ENCODE results near the gene IL2RG.
A peak's percentile ranks its signal among the peaks of the same experiment; 100 is the strongest.

IL2RG gene

DNA sequence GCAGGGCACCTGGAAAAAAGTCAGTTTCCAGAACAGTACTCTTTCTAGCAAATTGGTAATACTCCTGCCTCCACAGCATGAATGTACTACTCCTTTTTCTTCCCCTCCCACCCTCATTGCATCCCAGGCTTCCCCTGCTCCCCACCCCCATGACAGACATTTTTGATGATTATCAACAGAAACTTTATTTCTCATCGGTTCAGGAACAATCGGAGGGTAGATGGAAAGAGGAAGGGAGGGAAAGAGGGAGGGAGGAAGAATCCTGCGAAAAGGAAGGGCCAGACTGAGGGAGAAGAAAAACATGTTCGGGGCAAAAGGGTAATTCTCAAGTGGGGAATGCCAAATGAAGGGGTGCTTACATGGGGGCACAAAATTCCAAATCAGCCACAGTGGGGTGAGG is 4.1 kb downstream of the IL2RG start:
- no peak for DNase-seq

DNA sequence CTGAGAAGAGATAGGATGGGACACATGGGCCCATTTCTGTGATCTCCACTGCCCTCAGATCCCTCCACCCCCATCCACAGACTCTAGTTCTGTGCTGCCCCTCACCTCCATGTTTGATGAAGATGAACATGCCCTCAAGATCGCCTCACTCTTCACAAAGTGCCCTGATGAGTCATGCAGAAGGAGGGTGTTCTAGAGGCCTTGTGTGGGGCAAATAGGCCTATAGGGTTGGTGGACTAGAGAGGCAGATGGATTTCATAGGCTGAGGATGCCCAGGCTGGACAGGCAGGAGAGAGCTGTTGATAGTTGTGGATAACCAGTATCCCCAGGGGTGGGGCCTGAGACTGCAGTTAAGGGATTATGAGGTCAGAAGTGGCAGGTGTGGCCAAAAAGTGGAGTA is 5.0 kb downstream of the IL2RG start, which contains the start of gene CXorf65:
Gene CXorf65 (minus strand): TSS at position 314 of the 400 bp plus-strand sequence. CDS start 184 bp downstream, at position 130.
- peak; percentile 29 for DNase-seq

DNA sequence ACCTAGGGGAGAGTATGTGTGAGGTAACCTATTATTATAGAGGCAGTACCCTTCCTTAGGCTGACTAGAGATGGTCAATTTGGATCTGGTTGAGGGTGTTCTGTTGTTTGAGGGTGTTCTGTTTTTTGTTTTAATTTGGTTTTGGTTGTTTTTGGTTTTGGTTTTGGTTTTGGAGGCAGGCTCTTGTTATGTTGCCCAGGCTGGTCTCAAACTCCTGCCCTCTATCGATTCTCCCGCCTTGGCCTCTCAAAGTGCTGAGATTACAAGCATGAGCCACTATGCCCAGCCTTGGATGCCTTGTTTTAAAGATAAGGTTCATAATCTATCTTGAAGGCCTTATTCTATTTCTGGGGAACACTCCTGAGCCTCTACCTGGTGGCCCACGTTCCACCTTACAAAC is 5.7 kb downstream of the IL2RG start:
- no peak for DNase-seq

DNA sequence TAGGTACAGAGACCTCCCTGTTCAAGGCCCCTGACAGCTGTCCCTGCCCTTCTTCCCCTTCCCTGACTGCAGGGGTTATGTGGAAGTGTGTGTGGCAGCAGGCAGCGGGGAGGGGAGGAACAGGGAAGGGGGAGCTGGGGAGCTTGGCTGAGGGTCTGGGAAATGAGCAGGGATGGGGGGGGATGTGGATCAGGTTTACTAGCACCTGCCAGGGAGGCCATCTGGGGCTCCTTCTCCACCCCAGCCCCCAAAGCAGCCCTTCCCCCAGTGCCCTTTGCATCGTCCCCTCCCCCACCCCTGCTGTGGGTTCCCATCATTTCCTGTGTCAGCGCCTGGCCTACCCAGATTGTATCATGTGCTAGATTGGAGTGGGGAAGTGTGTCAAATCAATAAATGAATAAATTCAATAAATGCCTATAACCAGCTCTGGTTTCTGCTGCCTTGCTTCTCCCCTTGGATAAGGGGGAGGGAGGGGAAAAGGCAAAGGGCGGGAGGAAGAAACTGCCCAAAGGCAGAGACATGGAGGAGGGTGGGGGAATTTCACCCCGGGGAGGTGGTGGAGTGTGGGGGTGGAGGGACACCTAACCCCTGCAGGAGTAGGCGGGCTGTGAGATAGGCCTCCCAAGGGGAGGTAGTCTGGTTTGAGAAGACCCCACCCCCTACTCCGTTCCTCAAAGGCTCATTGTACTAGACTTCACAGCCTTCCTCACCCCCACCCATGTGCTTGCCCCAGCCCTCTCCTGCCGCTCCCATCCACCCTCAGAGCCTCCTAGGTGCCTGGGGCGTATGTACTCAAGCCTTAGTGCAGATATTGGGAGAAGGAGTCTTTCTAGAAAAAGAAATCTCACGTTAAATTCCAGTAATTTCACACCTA is 8.0 kb downstream of the IL2RG start:
- peak; percentile 60 for DNase-seq

DNA sequence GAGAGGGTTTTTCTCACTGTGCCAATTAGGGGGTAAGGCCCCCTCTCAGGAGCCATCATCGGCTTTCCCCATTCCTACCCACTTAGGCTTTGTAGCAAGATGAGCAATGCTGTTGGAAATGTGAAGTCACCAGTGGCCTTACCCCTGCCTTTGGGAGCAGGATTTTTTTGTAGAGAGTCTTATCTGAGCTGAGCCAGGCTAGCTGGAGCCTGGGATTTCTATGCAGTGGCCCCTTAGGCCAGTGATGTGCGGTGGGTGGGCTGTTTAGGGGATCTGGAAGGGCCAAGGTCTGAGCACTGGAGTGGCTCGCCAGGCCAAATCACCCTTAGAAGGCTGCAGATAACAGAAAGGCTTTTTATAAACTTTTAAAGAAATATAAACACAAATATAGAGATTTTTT is 9.1 kb downstream of the IL2RG start:
- no peak for DNase-seq

DNA sequence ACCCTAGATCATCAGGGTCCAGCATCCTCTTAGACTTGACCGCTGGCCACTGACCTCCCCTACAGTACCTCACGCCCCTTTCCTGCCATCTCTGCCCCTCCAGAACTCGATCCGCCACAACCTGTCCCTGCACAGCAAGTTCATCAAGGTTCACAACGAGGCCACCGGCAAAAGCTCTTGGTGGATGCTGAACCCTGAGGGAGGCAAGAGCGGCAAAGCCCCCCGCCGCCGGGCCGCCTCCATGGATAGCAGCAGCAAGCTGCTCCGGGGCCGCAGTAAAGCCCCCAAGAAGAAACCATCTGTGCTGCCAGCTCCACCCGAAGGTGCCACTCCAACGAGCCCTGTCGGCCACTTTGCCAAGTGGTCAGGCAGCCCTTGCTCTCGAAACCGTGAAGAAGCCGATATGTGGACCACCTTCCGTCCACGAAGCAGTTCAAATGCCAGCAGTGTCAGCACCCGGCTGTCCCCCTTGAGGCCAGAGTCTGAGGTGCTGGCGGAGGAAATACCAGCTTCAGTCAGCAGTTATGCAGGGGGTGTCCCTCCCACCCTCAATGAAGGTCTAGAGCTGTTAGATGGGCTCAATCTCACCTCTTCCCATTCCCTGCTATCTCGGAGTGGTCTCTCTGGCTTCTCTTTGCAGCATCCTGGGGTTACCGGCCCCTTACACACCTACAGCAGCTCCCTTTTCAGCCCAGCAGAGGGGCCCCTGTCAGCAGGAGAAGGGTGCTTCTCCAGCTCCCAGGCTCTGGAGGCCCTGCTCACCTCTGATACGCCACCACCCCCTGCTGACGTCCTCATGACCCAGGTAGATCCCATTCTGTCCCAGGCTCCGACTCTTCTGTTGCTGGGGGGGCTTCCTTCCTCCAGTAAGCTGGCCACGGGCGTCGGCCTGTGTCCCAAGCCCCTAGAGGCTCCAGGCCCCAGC is 10.5 kb downstream of the IL2RG start:
- DNase-seq = no peak

DNA sequence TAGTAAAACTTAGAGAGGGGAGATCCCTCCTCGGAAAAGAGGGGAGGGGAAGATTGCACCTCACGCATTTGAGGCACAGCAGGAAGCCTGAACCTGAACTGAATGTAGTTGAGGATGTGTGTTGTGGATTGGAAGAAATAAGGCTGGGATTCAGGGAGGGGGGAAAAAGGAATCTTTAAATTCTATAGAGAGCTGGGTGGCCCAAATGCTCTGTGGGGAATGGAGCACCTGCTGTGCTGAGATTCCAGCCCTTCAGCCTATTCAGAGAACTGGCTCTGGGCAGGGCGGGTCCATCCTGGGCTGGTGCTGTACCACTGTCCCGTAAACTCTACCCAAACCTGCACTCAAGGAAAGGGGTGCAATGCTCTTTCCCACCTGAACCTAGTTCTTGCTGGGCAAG is 11.6 kb downstream of the IL2RG start:
- no peak for DNase-seq

DNA sequence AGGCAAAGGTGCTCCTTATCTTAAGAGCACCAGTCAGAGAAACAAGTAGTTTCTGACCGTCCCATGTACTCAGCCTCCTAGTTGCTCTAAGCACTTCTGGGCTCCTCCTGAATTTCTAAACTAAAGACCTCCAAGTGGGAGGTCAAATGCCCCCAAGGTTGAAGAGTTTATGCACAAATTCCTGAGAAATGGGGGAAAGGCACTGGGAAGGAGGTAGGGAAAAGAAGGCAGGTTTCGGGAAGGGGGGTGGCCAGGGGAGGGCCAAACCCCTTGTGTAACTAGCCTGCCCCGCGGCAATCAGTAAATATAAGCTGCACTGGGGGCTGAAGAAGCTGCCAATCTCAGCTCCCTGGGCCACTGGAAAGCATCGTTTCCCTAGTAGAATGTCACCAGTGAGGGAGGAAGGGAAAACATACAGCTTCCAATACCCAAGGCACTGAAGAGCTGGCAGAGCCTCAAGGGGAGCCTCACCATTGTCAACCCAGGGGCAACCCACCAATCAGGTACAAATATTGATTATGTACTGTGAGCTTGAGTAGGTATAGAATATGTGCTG is 12.3 kb downstream of the IL2RG start:
- DNase-seq = no peak

DNA sequence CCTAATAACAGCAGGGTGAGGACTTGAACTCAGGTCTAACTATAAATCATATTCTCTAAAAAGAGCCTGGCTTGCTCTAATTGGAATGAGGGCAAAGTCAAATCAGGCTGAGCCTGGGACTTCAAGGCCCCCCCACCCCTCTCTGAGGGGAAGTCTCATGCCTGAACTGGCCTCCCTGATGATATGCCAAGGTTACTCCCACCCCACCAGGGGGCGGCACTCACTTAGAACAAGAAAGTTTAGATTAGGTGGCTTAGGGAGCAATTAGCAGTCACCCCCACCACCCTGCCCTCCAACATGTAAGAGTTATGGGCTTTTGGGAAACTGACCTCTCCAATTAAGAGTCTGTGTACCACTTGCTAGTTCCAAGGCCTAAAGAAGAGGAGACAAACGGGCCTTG is 13.1 kb downstream of the IL2RG start:
- peak; percentile 80 for DNase-seq

DNA sequence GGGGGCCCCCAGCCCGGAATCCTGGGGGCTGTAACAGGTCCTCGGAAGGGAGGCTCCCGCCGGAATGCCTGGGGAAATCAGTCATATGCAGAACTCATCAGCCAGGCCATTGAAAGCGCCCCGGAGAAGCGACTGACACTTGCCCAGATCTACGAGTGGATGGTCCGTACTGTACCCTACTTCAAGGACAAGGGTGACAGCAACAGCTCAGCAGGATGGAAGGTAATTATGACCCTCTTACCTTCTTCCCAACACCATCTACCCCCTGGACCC is 14.7 kb downstream of the IL2RG start:
- DNase-seq = no peak

DNA sequence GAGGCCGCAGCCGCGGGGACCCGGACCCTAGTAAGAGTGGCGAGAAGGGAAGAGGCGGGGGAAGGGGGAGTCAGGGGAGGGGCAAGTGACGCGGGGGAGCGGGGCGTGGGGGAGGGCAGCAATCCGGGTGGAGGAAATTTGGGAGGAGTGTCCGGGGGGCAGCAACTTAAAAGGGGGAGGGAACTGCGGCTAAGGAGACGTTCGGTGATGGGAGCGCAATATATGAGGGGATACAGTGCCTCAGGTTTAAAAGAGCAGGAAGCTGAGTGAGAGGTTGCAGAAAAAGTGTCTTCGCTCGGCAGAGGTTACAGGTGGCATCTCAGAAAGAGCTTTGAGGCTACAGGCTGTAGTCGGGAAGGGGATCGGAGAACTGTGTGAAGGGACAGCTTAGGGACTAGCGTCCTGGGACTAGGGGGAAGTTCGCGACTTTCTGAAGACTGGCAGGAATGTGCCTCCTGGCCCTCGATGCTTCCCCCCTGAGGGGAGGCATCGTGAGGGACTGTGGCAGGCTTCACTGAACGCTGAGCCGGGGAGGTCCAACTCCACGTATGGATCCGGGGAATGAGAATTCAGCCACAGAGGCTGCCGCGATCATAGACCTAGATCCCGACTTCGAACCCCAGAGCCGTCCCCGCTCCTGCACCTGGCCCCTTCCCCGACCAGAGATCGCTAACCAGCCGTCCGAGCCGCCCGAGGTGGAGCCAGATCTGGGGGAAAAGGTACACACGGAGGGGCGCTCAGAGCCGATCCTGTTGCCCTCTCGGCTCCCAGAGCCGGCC is 15.2 kb downstream of the IL2RG start:
- no peak for DNase-seq

DNA sequence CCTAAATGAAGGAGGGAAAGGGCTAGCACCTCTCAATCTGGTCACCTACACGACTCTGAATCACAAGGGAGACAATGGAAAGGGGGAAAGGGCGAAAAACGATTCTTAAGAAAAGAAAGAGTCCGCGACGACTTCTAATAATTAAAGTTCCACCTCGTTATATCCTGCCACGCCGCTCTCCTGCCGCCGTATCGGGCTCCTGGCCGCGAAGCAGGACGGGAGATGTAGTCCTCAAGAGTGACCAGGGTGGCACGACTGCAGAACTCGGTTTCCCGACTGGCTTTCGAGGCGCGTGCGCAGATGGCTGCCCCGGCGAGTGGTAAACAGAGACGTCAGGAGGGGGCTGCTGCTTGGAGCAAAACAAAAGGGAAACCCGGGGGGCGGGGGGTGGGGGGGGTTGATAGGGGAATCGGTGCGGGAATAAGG is 15.8 kb downstream of the IL2RG start, which contains the start of gene FOXO4:
Gene FOXO4 (plus strand): TSS at position 297 of the 426 bp plus-strand sequence. CDS start 678 bp downstream, outside the sequence.
- peak; percentile 90 for DNase-seq

DNA sequence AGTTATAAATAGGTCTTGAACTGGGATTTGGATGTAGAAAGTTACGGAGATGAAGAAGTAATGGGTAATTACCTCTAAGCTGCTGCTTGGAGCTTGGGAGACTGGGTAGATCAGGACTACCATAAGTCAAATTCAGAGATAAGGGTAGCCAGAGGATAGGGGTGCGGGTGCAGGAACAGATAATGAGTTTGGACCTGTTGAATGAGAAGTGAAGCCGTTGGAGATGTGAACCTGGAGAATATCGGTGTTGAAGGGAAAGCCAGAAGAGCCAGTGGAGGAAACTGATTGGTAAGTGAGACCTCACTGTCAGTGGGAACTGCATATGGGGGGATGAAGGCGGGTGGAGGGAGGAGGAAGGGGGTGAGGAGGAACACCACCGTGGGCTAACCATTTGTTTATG is 16.3 kb downstream of the IL2RG start:
- DNase-seq = no peak

DNA sequence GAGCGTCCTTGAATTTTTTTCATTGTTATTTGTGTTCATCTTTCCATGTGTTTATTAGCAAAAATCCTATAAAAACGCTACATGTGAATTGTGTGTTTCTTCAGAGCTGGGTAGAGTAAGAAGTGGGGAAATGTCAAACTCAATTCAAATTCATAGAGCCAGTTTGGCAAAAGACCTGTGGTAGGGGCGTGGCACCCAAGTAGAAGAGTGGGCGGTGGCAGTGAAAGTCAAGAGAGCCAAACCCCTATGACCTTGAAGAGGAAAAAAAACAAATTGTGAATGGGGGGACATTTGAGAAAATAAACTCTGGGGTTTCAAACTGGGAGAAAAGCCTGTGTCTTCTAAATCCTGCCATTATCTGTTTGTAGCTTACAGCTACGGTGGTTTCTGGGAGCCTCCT is 20.1 kb downstream of the IL2RG start:
- no peak for DNase-seq

DNA sequence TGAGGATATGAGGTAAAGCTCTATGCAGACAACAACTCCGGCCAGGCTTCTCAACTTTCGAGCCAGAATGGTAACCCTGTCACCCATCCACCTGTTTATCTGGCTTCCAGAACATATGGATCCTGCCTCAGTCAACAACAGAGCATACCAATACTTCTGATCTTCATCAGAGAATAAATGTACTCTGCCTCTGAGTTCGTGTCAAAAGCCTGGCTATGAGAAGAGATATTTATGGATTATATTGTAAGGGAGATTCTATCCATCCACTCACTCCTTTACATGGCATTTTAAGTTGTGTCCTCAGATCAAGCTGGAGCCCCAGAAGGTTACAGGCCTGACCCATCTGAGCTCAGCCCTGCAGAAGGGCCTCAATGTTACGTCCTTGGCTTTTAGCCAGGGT is 25.5 kb downstream of the IL2RG start:
- DNase-seq = no peak

DNA sequence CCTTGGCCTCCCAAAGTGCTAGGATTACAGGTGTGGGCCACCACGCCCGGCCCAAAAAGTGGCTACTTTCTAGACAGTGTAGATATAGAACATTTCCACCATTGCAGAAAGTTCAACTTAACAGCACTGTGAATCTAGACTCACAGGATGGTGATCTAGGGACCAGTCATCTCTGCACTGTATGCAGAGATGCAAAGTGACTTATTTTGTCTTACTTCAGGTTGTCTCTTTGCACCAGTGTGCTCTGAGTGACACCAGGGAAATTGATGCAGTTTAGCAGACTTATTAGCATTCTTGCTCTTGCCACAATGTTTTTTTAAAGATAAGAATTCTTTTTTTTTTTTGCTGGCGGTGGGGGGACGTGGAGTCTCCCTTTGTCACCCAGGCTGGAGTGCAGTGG is 28.6 kb downstream of the IL2RG start:
- DNase-seq = no peak

DNA sequence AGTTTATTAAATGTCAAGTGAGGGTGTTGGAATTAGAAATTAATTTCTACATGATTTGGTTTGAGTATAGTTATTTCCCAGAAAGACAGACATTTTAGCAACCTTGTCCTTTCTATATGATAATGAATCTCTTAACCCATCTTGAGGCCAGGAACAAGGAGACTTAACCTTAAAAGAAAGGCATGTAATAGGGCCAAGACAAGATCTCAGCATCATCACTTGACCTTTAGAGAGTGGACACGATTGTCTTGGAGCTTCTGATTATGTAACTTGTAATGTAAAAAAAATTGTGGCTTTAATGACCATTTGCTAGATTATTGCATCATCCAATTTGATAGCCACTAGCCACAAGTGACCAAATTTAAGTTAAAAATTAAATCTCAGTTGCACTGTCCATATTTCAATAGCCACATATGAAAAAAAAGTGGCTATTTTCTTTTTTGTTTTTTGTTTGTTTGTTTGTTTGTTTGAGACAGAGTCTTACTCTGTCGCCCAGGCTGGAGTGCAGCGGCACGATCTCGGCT is 29.2 kb downstream of the IL2RG start:
- DNase-seq = no peak

DNA sequence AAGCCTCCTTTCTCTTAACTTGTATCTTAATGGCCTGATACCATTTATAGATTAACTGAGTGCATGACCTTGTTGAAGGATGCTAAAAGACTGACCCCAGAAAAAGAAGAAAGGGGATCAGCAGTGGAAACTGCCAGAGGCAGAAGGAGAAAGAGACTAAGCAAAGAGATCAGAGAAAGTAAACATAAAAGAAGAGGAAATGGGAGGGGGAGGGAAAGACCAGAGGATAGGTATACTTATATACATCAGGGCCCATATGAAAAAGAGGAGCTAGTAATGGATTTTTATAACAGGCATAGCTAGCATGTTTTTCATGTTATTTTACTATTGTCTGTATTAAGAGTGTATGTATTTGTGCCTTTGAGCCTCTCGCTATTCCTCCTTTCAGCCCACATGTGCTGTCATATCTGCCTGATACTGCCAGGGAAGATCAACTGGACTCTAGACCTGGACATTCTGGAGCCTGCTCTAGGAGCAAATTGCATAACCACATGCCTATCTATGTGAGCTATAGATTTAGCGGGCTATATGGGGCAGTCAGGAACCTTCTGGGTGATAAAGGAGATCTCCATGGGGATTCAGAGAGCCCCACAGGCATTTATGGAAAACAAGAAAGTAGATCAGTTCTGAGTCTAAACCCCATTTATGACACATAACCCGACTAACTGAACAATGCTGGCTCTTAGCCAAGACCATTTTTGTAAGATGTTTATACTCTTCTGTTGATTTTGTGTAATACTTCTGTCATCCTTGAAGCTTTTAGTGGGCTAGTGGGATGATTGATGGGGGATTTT is 29.9 kb downstream of the IL2RG start:
- no peak for DNase-seq

DNA sequence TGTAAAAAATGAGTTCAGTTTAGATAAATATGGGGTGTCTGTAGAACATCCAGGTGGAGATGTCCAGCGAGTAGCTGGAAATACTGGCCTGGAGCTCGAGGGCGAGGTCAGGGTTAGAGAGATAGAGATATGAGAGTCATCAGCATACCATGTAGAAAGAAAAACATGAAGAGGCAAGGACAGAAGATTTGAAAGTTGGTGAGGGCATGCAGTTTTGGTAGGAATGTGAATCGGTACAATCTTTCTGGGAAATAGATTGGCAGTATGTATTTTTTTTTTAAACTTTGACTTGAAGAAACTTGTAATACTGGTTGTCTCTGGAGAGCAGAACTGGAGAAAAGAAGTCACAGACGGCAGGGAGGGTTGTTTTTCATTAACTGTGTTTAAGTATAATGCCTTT is 40.8 kb downstream of the IL2RG start:
- DNase-seq = no peak

DNA sequence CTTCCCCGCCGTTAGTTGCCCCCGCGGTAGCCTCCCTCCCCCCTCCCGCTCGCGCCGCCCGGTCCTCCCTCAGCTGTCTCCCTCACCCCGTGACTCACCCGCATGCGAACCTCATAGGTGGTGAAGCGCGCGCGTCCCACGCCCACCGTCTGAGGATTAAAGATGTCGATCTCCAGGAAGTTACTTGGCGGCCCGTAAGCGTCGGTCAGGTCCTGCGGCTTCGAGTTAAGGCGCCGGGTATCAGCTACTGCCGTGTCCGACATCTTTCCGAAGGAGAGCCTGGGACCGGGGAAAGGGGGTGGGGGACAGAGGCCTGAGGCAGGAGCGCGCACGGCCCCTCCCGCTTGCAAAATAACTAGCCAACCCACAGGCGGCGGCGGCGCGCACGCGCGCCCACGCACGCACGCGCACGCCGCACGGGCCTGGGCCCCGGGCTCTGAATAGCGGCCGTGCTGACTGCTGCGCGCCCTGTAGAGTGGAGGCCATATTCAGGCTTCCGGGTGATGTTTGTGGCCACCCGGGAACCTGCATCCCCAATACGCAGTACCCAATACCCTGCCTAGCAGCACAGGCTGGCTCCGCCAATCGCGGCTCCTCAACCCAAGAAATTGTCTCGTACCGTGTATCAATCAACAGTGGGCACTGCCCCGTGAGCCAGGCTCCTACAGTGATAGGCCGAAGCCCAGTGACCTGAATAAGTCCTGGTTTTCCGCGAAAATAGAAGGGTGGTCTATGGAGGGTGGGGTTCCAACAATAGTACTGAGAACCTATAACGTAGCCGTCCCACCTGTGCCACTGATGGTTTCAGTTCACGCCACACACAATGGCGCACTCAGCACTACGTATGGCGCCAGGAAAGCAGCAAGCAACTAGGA is 43.1 kb downstream of the IL2RG start, which contains the start of gene SNX12:
Gene SNX12 (minus strand): TSS at position 291 of the 875 bp plus-strand sequence. CDS start 28 bp downstream, at position 263.
- peak; percentile 90 for DNase-seq

DNA sequence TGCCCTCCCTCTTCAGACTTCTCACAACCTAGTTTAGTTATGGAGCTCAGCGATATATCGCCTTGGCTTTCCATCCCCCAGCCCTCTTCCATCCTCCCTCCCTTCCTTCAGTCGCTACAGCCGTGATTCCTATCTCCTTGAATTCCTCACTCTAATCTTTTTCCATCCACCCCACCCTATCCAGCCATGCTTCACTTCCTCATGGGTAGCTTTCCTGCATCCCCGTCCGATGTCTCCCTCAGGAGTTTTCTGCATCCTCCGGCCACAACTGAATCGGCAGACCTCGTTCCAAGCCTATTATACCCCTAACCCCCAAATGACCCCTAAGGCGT is 43.7 kb downstream of the IL2RG start:
- DNase-seq = no peak
